ENCODE measurements around the gene TMEM242. TPM values are rescaled to one million over a fixed set of nuclear protein-coding genes. Genes with fewer than 3 reads are reported as not detected.

TMEM242 gene
- total RNA-seq, 1 experiment from 2014 or later = 4.6 TPM

DNA sequence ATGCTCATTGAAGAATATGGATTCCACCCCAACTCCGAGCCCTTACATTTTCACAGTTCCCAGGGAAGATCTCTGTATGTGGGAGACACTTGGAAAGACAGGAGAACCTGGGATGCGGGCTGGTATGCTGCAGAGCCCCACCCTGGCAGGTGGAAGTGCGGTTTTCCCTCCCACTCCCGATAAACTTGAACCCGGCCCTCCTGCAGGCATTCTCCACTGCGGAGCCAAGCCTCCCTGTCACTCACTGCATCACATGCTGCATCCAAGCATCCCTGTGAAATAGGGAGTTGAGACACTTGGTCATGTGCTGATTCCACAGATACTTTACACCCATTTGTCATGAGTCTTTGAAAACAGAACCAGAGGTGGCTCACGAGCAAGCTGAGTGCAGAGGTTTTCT, 35.4 kb downstream of the TMEM242 start:
- Histone ChIP-seq H3K4me3 (ENCODE audit: insufficient read depth, low read depth, low read length) (no peak overlapping the region), H3K27me3 (ENCODE audit: control insufficient read depth, insufficient read depth, low read length) (no peaks in the 10 kb centered on the region), H3K36me3 (replicated peaks; ENCODE audit: control insufficient read depth, insufficient read depth, low read length) (no peaks in the 10 kb centered on the region)
- DNase-seq = no peak

- H3K36me3 ChIP-seq (replicated peaks; ENCODE audit: control insufficient read depth, insufficient read depth, low read length) = no peaks in the 10 kb centered on the region
- DNase-seq = no peak
- no peaks in the 10 kb centered on the region for H3K27me3 ChIP-seq (ENCODE audit: control insufficient read depth, insufficient read depth, low read length)
- H3K4me3 ChIP-seq (ENCODE audit: insufficient read depth, low read depth, low read length) = no peak overlapping the region
Observed at GRCh38 chr6:157287247-157287850, 36.0 kb downstream of the TMEM242 start.

DNA sequence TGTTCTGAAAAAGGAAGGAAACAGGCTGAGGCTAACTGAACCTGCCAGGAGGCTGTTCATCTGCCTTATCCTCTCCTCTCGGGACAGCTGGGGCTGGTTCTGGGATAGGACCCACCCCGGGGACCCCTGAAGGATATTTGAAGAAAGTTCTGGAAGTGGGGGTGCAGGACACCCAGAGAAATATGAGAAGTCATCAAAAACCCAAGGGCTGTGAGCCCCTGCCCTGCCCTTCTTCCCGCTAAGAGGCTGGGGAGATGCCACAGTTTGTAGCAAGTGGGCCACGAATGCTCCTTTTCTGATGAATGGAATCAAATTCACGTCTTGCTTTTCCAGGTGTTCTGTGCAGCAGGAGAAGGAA, 37.9 kb downstream of the TMEM242 start:
- Histone ChIP-seq H3K36me3 (replicated peaks; ENCODE audit: control insufficient read depth, insufficient read depth, low read length) (no peaks in the 10 kb centered on the region), H3K4me3 (ENCODE audit: insufficient read depth, low read depth, low read length) (no peak overlapping the region), H3K27me3 (ENCODE audit: control insufficient read depth, insufficient read depth, low read length) (no peaks in the 10 kb centered on the region)
- no peak for DNase-seq

GRCh38 chr6:157284738-157285421, 38.4 kb downstream of the TMEM242 start:
- H3K27me3 ChIP-seq (ENCODE audit: control insufficient read depth, insufficient read depth, low read length) = no peaks in the 10 kb centered on the region
- H3K4me3 ChIP-seq (ENCODE audit: insufficient read depth, low read depth, low read length) = no peak overlapping the region
- no peaks in the 10 kb centered on the region for H3K36me3 ChIP-seq (replicated peaks; ENCODE audit: control insufficient read depth, insufficient read depth, low read length)
- DNase-seq = no peak

DNA sequence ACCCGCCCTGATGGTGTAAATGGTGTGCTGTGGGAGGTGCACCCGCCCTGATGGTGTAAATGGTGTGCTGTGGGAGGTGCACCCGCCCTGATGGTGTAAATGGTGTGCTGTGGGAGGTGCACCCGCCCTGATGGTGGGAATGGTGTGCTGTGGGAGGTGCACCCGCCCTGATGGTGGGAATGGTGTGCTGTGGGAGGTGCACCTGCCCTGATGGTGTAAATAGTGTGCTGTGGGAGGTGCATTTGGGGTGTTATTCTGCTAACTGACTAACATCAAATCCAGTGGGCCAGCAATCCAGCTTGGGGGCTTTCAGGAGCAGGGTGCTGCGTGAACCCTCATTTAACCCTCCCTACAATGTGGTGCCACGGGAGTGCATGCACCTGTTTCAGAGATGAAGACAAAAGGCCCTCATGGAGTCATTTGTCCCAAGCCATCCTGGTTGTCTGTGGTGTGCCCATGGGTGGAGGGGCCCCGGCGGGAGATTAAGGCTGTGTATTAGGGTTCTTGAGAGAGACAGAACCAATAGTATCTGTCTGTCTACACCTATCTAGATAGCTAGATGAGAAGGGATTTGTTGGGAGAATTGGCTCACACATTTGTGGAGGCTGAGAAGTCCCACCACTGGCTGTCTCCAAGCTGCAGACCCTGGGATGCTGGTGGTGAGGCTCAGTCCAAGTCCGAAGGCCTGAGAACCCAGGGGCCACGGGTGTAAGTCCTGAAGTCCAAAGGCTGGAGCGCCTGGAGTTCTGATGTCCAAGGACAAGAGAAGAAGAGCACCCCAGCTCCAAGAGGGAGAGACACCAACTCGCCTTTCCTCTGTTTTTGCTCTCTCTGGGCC, 39.2 kb downstream of the TMEM242 start:
- H3K36me3 ChIP-seq (replicated peaks; ENCODE audit: control insufficient read depth, insufficient read depth, low read length) = no peaks in the 10 kb centered on the region
- no peak overlapping the region for H3K4me3 ChIP-seq (ENCODE audit: insufficient read depth, low read depth, low read length)
- no peaks in the 10 kb centered on the region for H3K27me3 ChIP-seq (ENCODE audit: control insufficient read depth, insufficient read depth, low read length)
- DNase-seq = no peak

DNA sequence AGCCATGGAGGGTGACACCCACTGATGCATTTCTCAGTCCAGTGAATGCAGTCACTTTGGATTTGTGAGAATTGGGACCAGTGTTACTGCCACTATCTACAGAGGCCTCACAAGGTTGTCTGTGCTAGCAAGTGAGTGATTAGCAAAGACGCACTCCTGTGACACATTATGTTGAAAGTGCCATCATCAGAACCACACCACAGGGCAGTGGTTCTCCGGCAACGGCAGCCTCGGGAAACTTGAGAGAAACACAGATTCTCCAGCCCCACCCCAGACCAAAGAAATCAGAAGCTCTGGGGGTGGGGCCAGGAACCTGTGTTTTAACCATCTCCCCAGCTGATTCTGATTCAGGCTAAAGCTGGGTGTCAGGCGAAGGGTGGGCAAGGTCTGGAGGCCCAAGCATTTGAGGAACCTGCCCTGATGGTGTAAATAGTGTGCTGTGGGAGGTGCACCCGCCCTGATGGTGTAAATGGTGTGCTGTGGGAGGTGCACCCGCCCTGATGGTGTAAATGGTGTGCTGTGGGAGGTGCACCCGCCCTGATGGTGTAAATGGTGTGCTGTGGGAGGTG, 39.9 kb downstream of the TMEM242 start:
- H3K27me3 ChIP-seq (ENCODE audit: control insufficient read depth, insufficient read depth, low read length) = no peaks in the 10 kb centered on the region
- H3K36me3 ChIP-seq (replicated peaks; ENCODE audit: control insufficient read depth, insufficient read depth, low read length) = no peaks in the 10 kb centered on the region
- no peak for DNase-seq
- no peak overlapping the region for H3K4me3 ChIP-seq (ENCODE audit: insufficient read depth, low read depth, low read length)

- no peak for DNase-seq
- no peaks in the 10 kb centered on the region for H3K36me3 ChIP-seq (replicated peaks; ENCODE audit: control insufficient read depth, insufficient read depth, low read length)
- H3K4me3 ChIP-seq (ENCODE audit: insufficient read depth, low read depth, low read length) = no peak overlapping the region
- no peaks in the 10 kb centered on the region for H3K27me3 ChIP-seq (ENCODE audit: control insufficient read depth, insufficient read depth, low read length)
Observed at GRCh38 chr6:157282284-157282683, 41.0 kb downstream of the TMEM242 start.

GRCh38 chr6:157281570-157281969, 41.7 kb downstream of the TMEM242 start:
- no peaks in the 10 kb centered on the region for H3K36me3 ChIP-seq (replicated peaks; ENCODE audit: control insufficient read depth, insufficient read depth, low read length)
- DNase-seq = peak; percentile 63
- no peaks in the 10 kb centered on the region for H3K27me3 ChIP-seq (ENCODE audit: control insufficient read depth, insufficient read depth, low read length)

DNA sequence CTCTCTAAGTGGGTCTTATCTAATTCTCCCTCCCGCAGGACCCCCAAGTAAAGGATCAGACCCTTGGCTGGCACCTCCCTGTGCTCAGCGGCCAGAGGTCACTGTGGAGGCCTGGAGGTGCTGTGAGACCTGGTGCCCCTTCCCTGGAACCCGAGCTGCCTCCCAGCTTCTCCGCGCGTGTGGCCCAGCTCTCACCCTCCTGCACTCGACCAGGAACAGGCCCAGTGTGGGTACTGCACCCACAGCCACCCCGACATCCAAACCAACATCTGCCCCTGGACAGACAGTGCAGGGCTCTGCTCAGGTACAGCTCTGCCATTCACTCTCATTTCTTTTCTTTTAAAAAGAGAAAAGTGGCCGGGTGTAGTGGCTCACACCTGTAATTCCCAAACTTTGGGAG, 42.4 kb downstream of the TMEM242 start:
- H3K27me3 ChIP-seq (ENCODE audit: control insufficient read depth, insufficient read depth, low read length) = no peaks in the 10 kb centered on the region
- no peak overlapping the region for H3K4me3 ChIP-seq (ENCODE audit: insufficient read depth, low read depth, low read length)
- no peak for DNase-seq
- no peaks in the 10 kb centered on the region for H3K36me3 ChIP-seq (replicated peaks; ENCODE audit: control insufficient read depth, insufficient read depth, low read length)

More at GRCh38 chr6:157281570-157281969, 41.7 kb downstream of the TMEM242 start:
- H3K4me3 ChIP-seq (ENCODE audit: insufficient read depth, low read depth, low read length) = no peak overlapping the region

- Histone ChIP-seq H3K27me3 (ENCODE audit: control insufficient read depth, insufficient read depth, low read length) (peaks cover 2% of the 10 kb centered on the region; the same call in 1 of the 2 replicates), H3K4me3 (ENCODE audit: insufficient read depth, low read depth, low read length) (no peak overlapping the region), H3K36me3 (replicated peaks; ENCODE audit: control insufficient read depth, insufficient read depth, low read length) (no peaks in the 10 kb centered on the region)
- peak; percentile 76 for DNase-seq
Observed at GRCh38 chr6:157280157-157280556, 43.2 kb downstream of the TMEM242 start.

- H3K36me3 ChIP-seq (replicated peaks; ENCODE audit: control insufficient read depth, insufficient read depth, low read length) = no peaks in the 10 kb centered on the region
- DNase-seq = no peak
- peaks cover 11% of the 10 kb centered on the region for H3K27me3 ChIP-seq (ENCODE audit: control insufficient read depth, insufficient read depth, low read length)
- no peak overlapping the region for H3K4me3 ChIP-seq (ENCODE audit: insufficient read depth, low read depth, low read length)
Observed at GRCh38 chr6:157278171-157278570, 45.1 kb downstream of the TMEM242 start.

DNA sequence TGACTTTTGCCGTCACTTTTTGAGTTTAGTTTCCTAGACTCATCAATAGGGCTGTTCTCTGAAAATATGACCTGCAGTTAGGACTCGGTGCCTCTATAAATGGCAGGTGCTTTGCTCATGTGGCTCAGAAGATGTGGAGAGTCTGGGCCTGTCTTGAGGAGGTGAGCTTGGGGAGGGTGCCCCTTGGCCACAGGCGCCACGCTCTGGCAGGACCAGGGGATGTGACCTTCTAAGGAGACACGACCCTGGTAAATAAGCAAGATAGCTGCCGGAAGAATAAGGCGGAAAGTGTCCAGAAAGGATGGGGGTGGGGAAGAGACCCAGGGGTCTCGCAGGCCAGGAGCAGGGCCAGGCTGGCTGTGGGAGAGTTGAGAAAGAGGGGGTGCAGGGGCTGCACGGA, 46.6 kb downstream of the TMEM242 start:
- peaks cover 11% of the 10 kb centered on the region for H3K27me3 ChIP-seq (ENCODE audit: control insufficient read depth, insufficient read depth, low read length)
- no peak for DNase-seq
- no peaks in the 10 kb centered on the region for H3K36me3 ChIP-seq (replicated peaks; ENCODE audit: control insufficient read depth, insufficient read depth, low read length)
- H3K4me3 ChIP-seq (ENCODE audit: insufficient read depth, low read depth, low read length) = no peak overlapping the region

GRCh38 chr6:157276134-157276532, 47.2 kb downstream of the TMEM242 start:
- H3K36me3 ChIP-seq (replicated peaks; ENCODE audit: control insufficient read depth, insufficient read depth, low read length) = no peaks in the 10 kb centered on the region
- H3K27me3 ChIP-seq (ENCODE audit: control insufficient read depth, insufficient read depth, low read length) = peaks cover 11% of the 10 kb centered on the region
- H3K4me3 ChIP-seq (ENCODE audit: insufficient read depth, low read depth, low read length) = no peak overlapping the region
- DNase-seq = no peak

DNA sequence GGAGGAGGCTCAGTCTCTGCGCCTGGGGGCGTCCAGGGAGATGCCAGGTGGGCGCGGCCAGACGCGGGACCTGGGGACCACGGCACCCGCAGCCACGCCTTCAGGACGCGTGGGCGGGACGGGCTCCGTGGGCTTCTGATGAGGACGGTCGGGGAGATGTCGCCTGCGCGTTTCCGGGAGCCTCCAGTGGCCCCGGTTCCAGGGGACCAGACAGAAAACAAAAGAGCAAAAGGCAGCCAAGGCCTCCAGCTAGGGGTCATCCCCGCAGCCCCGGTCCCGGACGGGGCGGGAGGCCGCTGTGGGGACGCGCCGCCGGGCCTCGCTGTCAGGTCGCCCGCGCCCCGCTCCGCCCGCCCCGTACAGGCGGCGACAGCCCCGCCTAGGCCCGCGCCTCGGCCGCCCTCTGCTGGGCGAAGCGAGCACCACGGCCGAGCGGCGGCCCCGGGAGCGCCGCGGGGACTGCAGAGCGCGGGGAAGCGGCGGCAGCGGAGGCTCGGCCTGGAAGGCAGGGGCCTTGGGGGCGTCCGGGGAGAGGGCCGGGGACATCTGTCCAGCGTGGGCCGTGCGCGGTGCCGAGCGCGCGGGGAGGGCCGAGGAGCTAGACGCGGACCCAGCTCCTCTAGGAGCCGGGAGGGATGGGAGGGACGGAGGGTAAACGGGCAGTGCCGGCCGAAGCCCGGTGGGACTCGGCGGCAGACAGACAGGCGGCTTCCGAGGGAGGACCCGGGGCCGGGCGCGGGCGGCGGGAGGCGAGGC, 48.7 kb downstream of the TMEM242 start:
- Histone ChIP-seq H3K27me3 (ENCODE audit: control insufficient read depth, insufficient read depth, low read length) (peaks cover 11% of the 10 kb centered on the region), H3K4me3 (ENCODE audit: insufficient read depth, low read depth, low read length) (peak overlapping the region; percentile 63), H3K36me3 (replicated peaks; ENCODE audit: control insufficient read depth, insufficient read depth, low read length) (no peaks in the 10 kb centered on the region)
- peak; percentile 98 for DNase-seq
